Thyroid gland (tissue), 4 donors: ENCODE results near the gene PTGR3. TPM values are rescaled to one million over a fixed set of nuclear protein-coding genes. Genes with fewer than 3 reads are reported as not detected.

Source experiments
- DNase-seq, 2 donors: peaks; one replicate each; pipeline ENCODE4 v3.0.0-alpha.2; 2019
- H3K27ac ChIP-seq, 3 donors: fragments of 200-600 bp; sonication (generic); 1 replicate in 2 of 3; 2 replicates in 1 of 3; pipeline ENCODE4 v1.5.1; 2016 to 2019; ENCODE audit warnings: mild to moderate bottlenecking in 1 of 3, moderate library complexity in 1 of 3
- H3K27me3 ChIP-seq: fragments of 200-600 bp; sonication (generic); one replicate; pipeline ENCODE4 v1.5.1; 2019
- H3K36me3 ChIP-seq, 2 donors: fragments of 200-600 bp; sonication (generic); one replicate each; pipeline ENCODE4 v1.5.1; 2016 to 2019
- H3K4me1 ChIP-seq, 2 donors: fragments of 200-600 bp; sonication (generic); one replicate each; pipeline ENCODE4 v1.5.1; 2017 to 2019
- H3K4me3 ChIP-seq, 3 donors: fragments of 200-600 bp; sonication (generic); replicated peaks in 1 of 3; 1 replicate in 2 of 3; 2 replicates in 1 of 3; pipeline ENCODE4 v1.5.1; 2016; ENCODE audit warnings: mild to moderate bottlenecking in 1 of 3
- H3K9me3 ChIP-seq: fragments of 200-600 bp; sonication (generic); one replicate; pipeline ENCODE4 v1.5.1; 2017
- CTCF ChIP-seq, 6 experiments: fragments of 200-600 bp in 3 of 6; fragments of 450-650 bp in 3 of 6; sonication (generic) in 3 of 6; IDR thresholded peaks; one replicate each; pipeline ENCODE4 v1.5.1; 2016 to 2019; ENCODE audit warnings: antibody characterized with exemption in 6 of 6, mild to moderate bottlenecking in 2 of 6, inconsistent platforms in 1 of 6, moderate library complexity in 1 of 6
- POLR2A ChIP-seq, 2 donors: fragments of 450-650 bp; IDR thresholded peaks; one replicate each; pipeline ENCODE4 v1.6.1; 2017; ENCODE audit warnings: antibody characterized with exemption in 2 of 2, mild to moderate bottlenecking in 2 of 2, moderate library complexity in 1 of 2
- WGBS, 2 donors: methylation state at CpG; one replicate each; pipeline ENCODE4 v1.1.5; 2017; 5-methylcytosine and 5-hydroxymethylcytosine counted together
- intact Hi-C: fragments of 100-400 bp; cut with DNase I; formaldehyde crosslinking; loops from one replicate; pipeline ENCODE4 v1.15.1; 2023
- total RNA-seq, 4 donors: library from RNA; depleted of rRNA; stranded (reverse); fragments of >200 nt; gene quantifications; one replicate each; pipeline ENCODE4 v1.2.3, GENCODE V29; 2016

Gene PTGR3
- total RNA-seq, 4 donors from 2014 or later = 19.3 to 62.7 (median 36.9) TPM

DNA sequence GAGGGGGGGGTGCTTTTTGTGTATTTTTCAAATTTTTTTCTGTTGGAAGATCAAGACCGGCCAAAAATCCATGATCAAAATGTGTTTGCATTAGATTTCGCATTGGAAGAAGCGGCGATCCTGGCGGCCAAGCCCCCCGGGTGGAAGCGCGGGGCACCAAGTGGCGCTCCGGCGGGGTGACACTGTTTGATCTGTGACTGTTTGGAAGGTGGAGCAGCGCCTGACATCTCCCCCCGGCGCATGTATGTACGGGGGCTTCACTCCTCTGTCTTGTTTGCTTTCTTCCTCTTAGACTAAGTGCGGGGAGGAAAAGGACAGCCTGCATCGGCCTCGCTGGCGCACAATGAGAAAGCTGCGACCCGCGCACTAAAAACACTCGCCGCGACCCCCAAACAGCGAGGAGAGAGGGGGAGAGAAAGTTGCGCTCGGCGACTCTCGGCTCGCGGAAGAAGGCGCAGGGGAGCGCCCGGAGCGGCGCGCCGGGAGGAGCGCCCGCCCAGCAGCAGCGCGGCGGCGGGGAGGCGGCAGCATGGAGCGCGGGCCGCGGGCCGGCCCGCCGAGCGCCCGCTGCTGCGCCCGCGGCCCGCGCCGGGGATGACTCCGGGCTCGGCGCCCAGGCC lies 2.2 kb upstream of the PTGR3 start:
- TF ChIP-seq POLR2A (IDR thresholded peaks at IDR 0.05) = no peak
- TF ChIP-seq CTCF (IDR thresholded peaks at IDR 0.05) = no peak
- WGBS, 2 donors = 0 to 1% methylated on average over 14 to 26 of the region's 64 CpGs
- DNase-seq = peak in 1 of 2 donors; percentile 20
- peaks cover 34% of the 10 kb centered on the region in 2 donors for H3K4me1 ChIP-seq
- no peaks in the 10 kb centered on the region for H3K9me3 ChIP-seq
- H3K27ac ChIP-seq = peak overlapping the region; percentile 74 to 99 (median 98)
- no peaks in the 10 kb centered on the region for H3K36me3 ChIP-seq
- H3K4me3 ChIP-seq = peak overlapping the region; percentile 35 to 95 (median 81)
- intact Hi-C loops = no loop called here
- H3K27me3 ChIP-seq = no peaks in the 10 kb centered on the region

DNA sequence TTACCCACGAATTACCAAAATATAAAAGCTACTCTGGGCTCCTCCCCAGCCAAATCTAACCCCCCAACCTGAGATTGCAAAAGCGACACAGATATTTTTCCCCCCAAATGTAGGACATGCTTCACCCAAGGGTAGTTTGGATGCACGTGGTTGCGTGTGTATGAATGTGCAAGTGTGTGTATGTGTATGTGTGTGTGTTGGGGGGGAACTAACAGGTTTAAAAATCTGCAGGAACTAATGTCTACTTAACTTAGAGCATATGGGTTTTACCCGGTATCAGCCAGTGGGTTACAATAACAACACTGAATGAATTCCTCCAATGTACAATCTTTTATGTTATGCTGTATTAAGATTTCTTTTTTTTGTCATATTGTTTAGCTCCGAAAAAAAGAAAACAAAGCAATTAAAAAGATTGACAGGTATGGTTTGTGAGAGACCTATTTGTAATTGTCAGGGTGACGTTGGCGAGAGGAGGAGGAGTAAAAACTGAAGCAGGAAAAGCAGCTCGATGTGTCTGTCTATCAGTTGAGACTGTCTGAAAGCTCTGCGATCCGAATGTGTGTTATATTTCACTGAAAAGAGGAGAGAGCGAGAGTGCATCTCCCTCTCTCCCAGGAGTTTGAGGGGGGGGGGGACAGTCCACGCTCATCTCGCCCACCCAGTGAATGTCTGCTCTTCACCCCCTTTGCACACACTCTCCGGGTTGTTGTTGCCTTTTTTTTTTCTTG lies 1.5 kb upstream of the PTGR3 start, which contains the start of gene TSHZ1:
TSS of gene TSHZ1 (plus strand) at position 524 of the 728 bp plus-strand sequence. CDS start 1,080 bp downstream, outside the sequence.
- Histone ChIP-seq H3K4me1 (peaks cover 34% of the 10 kb centered on the region in 2 donors), H3K9me3 (no peaks in the 10 kb centered on the region), H3K27ac (peak within 1 kb of the TSS; percentile 89 to 99 (median 98)), H3K4me3 (peak within 1 kb of the TSS; percentile 35 to 95 (median 81)), H3K36me3 (no peaks in the 10 kb centered on the region), H3K27me3 (no peaks in the 10 kb centered on the region)
- intact Hi-C loops = no loop called here
- peak in 1 of 2 donors; percentile 95 for TF ChIP-seq POLR2A (IDR thresholded peaks at IDR 0.05)
- no peak for TF ChIP-seq CTCF (IDR thresholded peaks at IDR 0.05)
- DNase-seq = peak; percentile 67 to 74
- WGBS, 2 donors = 3 to 4% methylated on average over 15 of the region's 15 CpGs

DNA sequence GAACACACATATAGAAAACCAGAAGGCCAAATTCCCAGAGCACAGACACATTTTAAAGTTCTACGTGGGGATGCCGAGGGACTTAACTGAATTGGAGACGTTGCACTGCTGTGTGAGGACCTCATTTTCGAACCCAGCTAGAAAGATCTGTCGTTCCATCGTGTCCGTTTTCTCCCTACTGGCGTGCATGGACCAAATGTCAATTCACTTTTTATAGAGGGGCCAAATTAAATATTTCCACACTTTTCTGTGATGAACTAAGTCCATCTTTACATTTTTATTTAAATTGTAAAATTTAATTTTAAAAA lies 966 bp upstream of the PTGR3 start:
- WGBS, 2 donors = 3 to 4% methylated on average over 8 of the region's 8 CpGs
- no peaks in the 10 kb centered on the region for H3K36me3 ChIP-seq
- H3K4me1 ChIP-seq = peaks cover 38 to 39% of the 10 kb centered on the region in 2 donors
- no peaks in the 10 kb centered on the region for H3K9me3 ChIP-seq
- TF ChIP-seq POLR2A (IDR thresholded peaks at IDR 0.05) = no peak
- no peak for TF ChIP-seq CTCF (IDR thresholded peaks at IDR 0.05)
- H3K4me3 ChIP-seq = peak overlapping the region in 2 of 3 donors; percentile 54 to 95
- H3K27me3 ChIP-seq = no peaks in the 10 kb centered on the region
- DNase-seq = no peak
- peak overlapping the region; percentile 89 to 99 (median 98) for H3K27ac ChIP-seq
- intact Hi-C loops = loop anchor here (10.0 kb wide), 1 partner anchor 135 kb away; no protein-coding TSS in a partner anchor

DNA sequence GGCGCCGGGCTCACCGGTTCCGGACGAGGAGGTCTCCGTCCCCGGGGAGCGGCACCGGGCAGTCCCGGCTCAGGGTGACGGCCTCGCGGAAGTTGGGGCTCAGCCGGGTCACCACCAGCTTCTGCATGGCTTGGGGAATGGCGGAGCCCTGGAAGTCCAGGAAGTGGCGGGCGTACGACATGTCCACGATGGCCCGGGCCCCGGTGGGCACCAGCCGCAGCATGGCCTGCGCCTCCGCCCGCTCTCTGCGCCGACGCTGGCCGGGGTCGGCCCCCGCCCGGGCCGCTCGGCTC lies 157 bp downstream of the PTGR3 start:
- H3K4me1 ChIP-seq = peaks cover 40 to 46% of the 10 kb centered on the region in 2 donors
- TF ChIP-seq POLR2A (IDR thresholded peaks at IDR 0.05) = peak in 1 of 2 donors; percentile 60
- TF ChIP-seq CTCF (IDR thresholded peaks at IDR 0.05) = no peak

More for the DNA sequence above, 157 bp downstream of the PTGR3 start:
- intact Hi-C loops = loop anchor here (10.0 kb wide), 1 partner anchor 134 kb away; no protein-coding TSS in a partner anchor
- DNase-seq = no peak
- H3K9me3 ChIP-seq = no peaks in the 10 kb centered on the region
- H3K27ac ChIP-seq = peak overlapping the region; percentile 89 to 99 (median 98)
- H3K4me3 ChIP-seq = peak overlapping the region; percentile 54 to 95 (median 94)
- WGBS, 2 donors = no CpG with 5 or more reads among the region's 34 CpGs
- H3K36me3 ChIP-seq = no peaks in the 10 kb centered on the region
- no peaks in the 10 kb centered on the region for H3K27me3 ChIP-seq
